VCaP (cell line): ENCODE data around the gene TASP1.

ENCODE experiments used
- H3K27ac ChIP-seq: fragments of 450-650 bp; 2 replicates; pipeline ENCODE4 v1.5.1; 2017
- TF ChIP-seq, protein P1 (sequence below): fragments of 450-650 bp; conservative IDR thresholded peaks from 2 replicates; pipeline ENCODE4 v1.5.1; 2017; ENCODE audit warnings: mild to moderate bottlenecking, moderate library complexity

Gene TASP1

GRCh38 chr20:13581451-13581850 is 57.3 kb downstream of the TASP1 start:
- no peak overlapping the region for H3K27ac ChIP-seq
- TF ChIP-seq, protein P1, sequence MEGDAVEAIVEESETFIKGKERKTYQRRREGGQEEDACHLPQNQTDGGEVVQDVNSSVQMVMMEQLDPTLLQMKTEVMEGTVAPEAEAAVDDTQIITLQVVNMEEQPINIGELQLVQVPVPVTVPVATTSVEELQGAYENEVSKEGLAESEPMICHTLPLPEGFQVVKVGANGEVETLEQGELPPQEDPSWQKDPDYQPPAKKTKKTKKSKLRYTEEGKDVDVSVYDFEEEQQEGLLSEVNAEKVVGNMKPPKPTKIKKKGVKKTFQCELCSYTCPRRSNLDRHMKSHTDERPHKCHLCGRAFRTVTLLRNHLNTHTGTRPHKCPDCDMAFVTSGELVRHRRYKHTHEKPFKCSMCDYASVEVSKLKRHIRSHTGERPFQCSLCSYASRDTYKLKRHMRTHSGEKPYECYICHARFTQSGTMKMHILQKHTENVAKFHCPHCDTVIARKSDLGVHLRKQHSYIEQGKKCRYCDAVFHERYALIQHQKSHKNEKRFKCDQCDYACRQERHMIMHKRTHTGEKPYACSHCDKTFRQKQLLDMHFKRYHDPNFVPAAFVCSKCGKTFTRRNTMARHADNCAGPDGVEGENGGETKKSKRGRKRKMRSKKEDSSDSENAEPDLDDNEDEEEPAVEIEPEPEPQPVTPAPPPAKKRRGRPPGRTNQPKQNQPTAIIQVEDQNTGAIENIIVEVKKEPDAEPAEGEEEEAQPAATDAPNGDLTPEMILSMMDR: no peak

DNA sequence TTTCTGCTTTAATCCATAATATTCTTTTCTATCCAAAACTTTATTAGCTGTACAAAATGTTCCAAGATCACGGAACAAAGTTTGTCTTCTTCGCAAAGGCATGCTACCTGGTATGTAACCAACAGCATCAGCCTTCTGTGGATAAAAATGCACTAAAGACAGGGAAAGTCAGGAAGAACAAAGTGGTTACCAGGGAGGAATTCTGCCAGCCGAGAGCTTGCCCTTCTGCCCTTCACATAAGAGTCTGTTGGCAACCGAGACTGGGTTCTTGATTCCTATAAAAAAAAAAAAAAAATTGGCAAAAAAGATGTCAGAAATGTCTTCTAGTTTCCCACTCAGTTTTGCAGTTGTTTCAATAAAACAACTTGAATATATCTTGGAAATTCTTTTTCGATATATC is 58.0 kb downstream of the TASP1 start:
- H3K27ac ChIP-seq: no peak overlapping the region
- TF ChIP-seq, protein P1: no peak

DNA sequence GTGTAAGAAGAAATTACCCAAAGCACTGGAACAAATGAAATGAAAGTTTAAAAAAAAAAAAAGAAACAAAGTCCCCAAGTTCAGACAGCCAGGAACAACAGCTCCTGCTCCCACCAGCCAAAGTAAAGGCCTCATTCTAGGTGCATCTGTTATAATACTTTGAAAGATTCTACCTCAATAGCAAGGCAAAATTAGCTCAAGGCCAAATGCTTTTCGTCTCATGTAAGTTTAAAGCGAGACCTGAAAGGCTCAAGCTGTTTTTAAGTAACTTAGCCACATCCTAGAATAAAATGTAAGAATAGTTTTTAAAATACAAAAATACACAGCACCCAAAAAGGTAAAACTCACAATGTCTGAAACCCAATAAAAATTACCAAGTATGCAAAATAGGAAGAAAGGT is 64.7 kb downstream of the TASP1 start:
- no peak overlapping the region for H3K27ac ChIP-seq
- TF ChIP-seq, protein P1: no peak

DNA sequence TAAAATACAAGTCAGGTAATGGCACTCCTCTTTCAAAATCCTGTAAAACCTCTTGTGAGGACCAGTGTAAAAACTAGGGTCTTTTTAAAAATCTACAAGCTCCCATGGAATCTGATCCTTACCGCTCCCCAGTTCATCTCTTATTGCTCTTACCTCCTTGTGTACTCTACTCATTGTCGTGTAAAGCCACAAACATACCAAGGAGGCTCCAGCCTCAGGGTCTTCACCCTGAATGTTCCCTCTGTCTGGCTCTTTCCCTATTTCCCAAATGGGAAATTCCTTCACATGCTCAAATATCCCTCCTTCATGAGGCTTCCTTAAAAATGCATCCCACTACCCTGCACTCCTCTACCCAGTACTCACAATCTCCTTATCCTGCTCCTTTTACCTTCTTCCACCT is 67.1 kb downstream of the TASP1 start:
- H3K27ac ChIP-seq: no peak overlapping the region
- TF ChIP-seq, protein P1: no peak

DNA sequence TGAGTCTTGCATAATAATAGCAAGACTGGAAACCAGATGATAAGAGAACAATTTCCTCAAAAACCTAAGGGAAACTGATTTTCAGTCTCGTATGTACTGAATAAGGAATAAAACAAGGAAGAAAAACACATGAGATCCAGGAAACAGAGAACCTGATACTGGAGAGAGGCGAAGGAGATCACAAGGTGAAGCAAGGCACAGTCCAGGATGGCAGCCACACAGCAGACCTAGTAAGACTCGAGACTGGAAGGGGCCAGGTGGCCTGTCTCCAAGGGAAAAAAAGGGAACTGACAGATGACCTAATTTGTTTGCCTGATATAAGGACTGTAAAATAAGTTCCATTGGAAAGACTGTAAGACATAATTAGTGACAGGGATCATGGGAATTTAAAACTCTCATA is 71.1 kb downstream of the TASP1 start:
- TF ChIP-seq, protein P1: no peak
- no peak overlapping the region for H3K27ac ChIP-seq

- no peak overlapping the region for H3K27ac ChIP-seq
- TF ChIP-seq, protein P1: no peak
These were observed 74.9 kb downstream of the TASP1 start for GRCh38 chr20:13563854-13564253.

- TF ChIP-seq, protein P1: no peak
- no peak overlapping the region for H3K27ac ChIP-seq
These were observed 84.0 kb downstream of the TASP1 start for GRCh38 chr20:13554706-13555105.

DNA sequence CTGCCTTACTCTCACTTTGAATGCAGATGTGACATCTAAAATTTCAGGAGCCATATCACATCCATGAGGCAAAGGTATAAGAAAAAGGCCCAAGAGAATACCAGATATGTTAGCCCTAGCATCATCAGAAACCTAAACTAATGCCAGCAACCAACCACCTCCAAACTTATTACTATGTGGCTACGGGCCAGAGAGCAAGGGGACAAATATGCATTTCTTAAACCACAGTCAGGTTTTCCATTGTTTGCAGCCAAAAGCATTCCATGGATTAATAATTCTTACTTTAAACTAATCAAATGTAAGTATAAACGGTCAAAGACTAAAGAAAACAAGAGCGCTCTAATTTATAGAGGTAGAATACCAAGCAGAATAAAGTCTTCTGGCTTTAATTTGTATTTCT is 84.7 kb downstream of the TASP1 start:
- H3K27ac ChIP-seq: no peak overlapping the region
- TF ChIP-seq, protein P1: no peak
